Body of pancreas (tissue), 4 donors: ENCODE data around the gene ZMYM2.

ENCODE experiments used
- CTCF ChIP-seq, 7 experiments: fragments of 450-650 bp in 4 of 7; fragments of 200-600 bp in 3 of 7; sonication (generic) in 3 of 7; IDR thresholded peaks; one replicate each; pipeline ENCODE4 v1.5.1; 2016 to 2019; ENCODE audit warnings: antibody characterized with exemption in 7 of 7
- POLR2A ChIP-seq, 3 donors: fragments of 450-650 bp; IDR thresholded peaks; one replicate each; pipeline ENCODE4 v1.6.1; 2016; ENCODE audit warnings: antibody characterized with exemption in 3 of 3, mild to moderate bottlenecking in 2 of 3

GRCh38 chr13:20043207-20043925, 84.8 kb downstream of the ZMYM2 start:
- TF ChIP-seq CTCF (IDR thresholded peaks at IDR 0.05) (no peak), POLR2A (IDR thresholded peaks at IDR 0.05) (no peak)
